OCI-LY3 (cell line): ENCODE data around the gene ZNF385C.

ENCODE experiments used
- EZH2phosphoT487 ChIP-seq: fragments of 200-600 bp; shearing (Covaris generic); IDR thresholded peaks from 2 replicates; pipeline ENCODE4 v1.6.1; 2018; ENCODE audit warnings: antibody characterized with exemption, mixed run types, low read depth
- TF ChIP-seq, protein P1 (sequence below): fragments of 200-600, 300-600 bp; sonication (generic); IDR thresholded peaks from 2 replicates; pipeline ENCODE4 v1.5.1; 2014; ENCODE audit warnings: antibody characterized with exemption, low read length, low read depth

- TF ChIP-seq, protein P1, sequence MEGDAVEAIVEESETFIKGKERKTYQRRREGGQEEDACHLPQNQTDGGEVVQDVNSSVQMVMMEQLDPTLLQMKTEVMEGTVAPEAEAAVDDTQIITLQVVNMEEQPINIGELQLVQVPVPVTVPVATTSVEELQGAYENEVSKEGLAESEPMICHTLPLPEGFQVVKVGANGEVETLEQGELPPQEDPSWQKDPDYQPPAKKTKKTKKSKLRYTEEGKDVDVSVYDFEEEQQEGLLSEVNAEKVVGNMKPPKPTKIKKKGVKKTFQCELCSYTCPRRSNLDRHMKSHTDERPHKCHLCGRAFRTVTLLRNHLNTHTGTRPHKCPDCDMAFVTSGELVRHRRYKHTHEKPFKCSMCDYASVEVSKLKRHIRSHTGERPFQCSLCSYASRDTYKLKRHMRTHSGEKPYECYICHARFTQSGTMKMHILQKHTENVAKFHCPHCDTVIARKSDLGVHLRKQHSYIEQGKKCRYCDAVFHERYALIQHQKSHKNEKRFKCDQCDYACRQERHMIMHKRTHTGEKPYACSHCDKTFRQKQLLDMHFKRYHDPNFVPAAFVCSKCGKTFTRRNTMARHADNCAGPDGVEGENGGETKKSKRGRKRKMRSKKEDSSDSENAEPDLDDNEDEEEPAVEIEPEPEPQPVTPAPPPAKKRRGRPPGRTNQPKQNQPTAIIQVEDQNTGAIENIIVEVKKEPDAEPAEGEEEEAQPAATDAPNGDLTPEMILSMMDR: no peak
- no peak for TF ChIP-seq EZH2phosphoT487
Measured at GRCh38 chr17:42038221-42038973, 59.9 kb downstream of the ZNF385C start.
